ENCODE measurements around the gene ERC2. TPM values are rescaled to one million over a fixed set of nuclear protein-coding genes. Genes with fewer than 3 reads are reported as not detected.

The ERC2 gene
- polyA plus RNA-seq, 1 experiment: 0.07 TPM

- H3K27me3 ChIP-seq (ENCODE audit: control insufficient read depth, insufficient read depth, low read length): peaks cover 5% of the 10 kb centered on the region
- no peak for DNase-seq (ENCODE audit: low read depth, low spot score)
- POLR2A ChIA-PET: no interaction called here
- no peak overlapping the region for H3K4me3 ChIP-seq (ENCODE audit: low read depth, low read length)
- CTCF ChIA-PET: no interaction called here
- H3K27ac ChIP-seq (ENCODE audit: low read depth, low read length): no peak overlapping the region
- H3K9me3 ChIP-seq (ENCODE audit: control insufficient read depth, insufficient read depth, low read length): no peaks in the 10 kb centered on the region
- no peak for TF ChIP-seq CTCF (IDR thresholded peaks at IDR 0.05; ENCODE audit: low read depth, low read length)
Observed at GRCh38 chr3:56136514-56136913, 331.8 kb downstream of the ERC2 start.

GRCh38 chr3:56135941-56136340 is 332.3 kb downstream of the ERC2 start:
- no peak for DNase-seq (ENCODE audit: low read depth, low spot score)
- peaks cover 5% of the 10 kb centered on the region for H3K27me3 ChIP-seq (ENCODE audit: control insufficient read depth, insufficient read depth, low read length)
- H3K27ac ChIP-seq (ENCODE audit: low read depth, low read length): no peak overlapping the region
- POLR2A ChIA-PET: no interaction called here
- CTCF ChIA-PET: no interaction called here
- no peak for TF ChIP-seq CTCF (IDR thresholded peaks at IDR 0.05; ENCODE audit: low read depth, low read length)
- no peaks in the 10 kb centered on the region for H3K9me3 ChIP-seq (ENCODE audit: control insufficient read depth, insufficient read depth, low read length)
- no peak overlapping the region for H3K4me3 ChIP-seq (ENCODE audit: low read depth, low read length)

- Histone ChIP-seq H3K27ac (ENCODE audit: low read depth, low read length) (no peak overlapping the region), H3K4me3 (ENCODE audit: low read depth, low read length) (no peak overlapping the region), H3K9me3 (ENCODE audit: control insufficient read depth, insufficient read depth, low read length) (no peaks in the 10 kb centered on the region), H3K27me3 (ENCODE audit: control insufficient read depth, insufficient read depth, low read length) (peaks cover 4% of the 10 kb centered on the region)
- CTCF ChIA-PET: no interaction called here
- POLR2A ChIA-PET: interaction anchor here (1.0 kb wide), 1 partner anchor 651 kb away, joined by 3 read pairs; no protein-coding TSS in a partner anchor
- DNase-seq (ENCODE audit: low read depth, low spot score): no peak
- TF ChIP-seq CTCF (IDR thresholded peaks at IDR 0.05; ENCODE audit: low read depth, low read length): no peak
Observed at GRCh38 chr3:56133423-56133822, 334.8 kb downstream of the ERC2 start.

- peaks cover 2% of the 10 kb centered on the region for H3K27me3 ChIP-seq (ENCODE audit: control insufficient read depth, insufficient read depth, low read length)
- TF ChIP-seq CTCF (IDR thresholded peaks at IDR 0.05; ENCODE audit: low read depth, low read length): no peak
- no peak for DNase-seq (ENCODE audit: low read depth, low spot score)
Observed at GRCh38 chr3:56132762-56133161, 335.5 kb downstream of the ERC2 start.

GRCh38 chr3:56131974-56132590 is 336.2 kb downstream of the ERC2 start:
- Histone ChIP-seq H3K27me3 (ENCODE audit: control insufficient read depth, insufficient read depth, low read length) (peaks cover 2% of the 10 kb centered on the region), H3K27ac (ENCODE audit: low read depth, low read length) (peak overlapping the region; percentile 66), H3K9me3 (ENCODE audit: control insufficient read depth, insufficient read depth, low read length) (no peaks in the 10 kb centered on the region), H3K4me3 (ENCODE audit: low read depth, low read length) (no peak overlapping the region)
- CTCF ChIA-PET: no interaction called here
- peak; percentile 74 for DNase-seq (ENCODE audit: low read depth, low spot score)
- POLR2A ChIA-PET: no interaction called here
- no peak for TF ChIP-seq CTCF (IDR thresholded peaks at IDR 0.05; ENCODE audit: low read depth, low read length)

More at GRCh38 chr3:56132762-56133161, 335.5 kb downstream of the ERC2 start:
- CTCF ChIA-PET: no interaction called here
- Histone ChIP-seq H3K9me3 (ENCODE audit: control insufficient read depth, insufficient read depth, low read length) (no peaks in the 10 kb centered on the region), H3K27ac (ENCODE audit: low read depth, low read length) (no peak overlapping the region), H3K4me3 (ENCODE audit: low read depth, low read length) (no peak overlapping the region)
- POLR2A ChIA-PET: no interaction called here
